ENCODE results near the gene EPC1. TPM values are rescaled to one million over a fixed set of nuclear protein-coding genes. Genes with fewer than 3 reads are reported as not detected.

EPC1 gene
- total RNA-seq, 1 donor from 2014 or later = 25.7 TPM

- no peak overlapping the region for H3K9ac ChIP-seq (ENCODE audit: low read length)
- no peak overlapping the region for H3K4me3 ChIP-seq (ENCODE audit: insufficient read depth, low read depth, low read length)
- no peaks in the 10 kb centered on the region for H3K9me3 ChIP-seq (ENCODE audit: insufficient read depth, low read depth, low read length)
- FAIRE-seq = no peak
- no peak overlapping the region for H3K4me2 ChIP-seq (ENCODE audit: low read length)
- DNase-seq (ENCODE audit: low read depth) = no peak
- Mint-ChIP-seq H3K4me3 (ENCODE audit: unreplicated experiment) (no peak overlapping the region), H3K27me3 (ENCODE audit: low read depth, unreplicated experiment) (no peaks in the 10 kb centered on the region), H3K27ac (ENCODE audit: unreplicated experiment) (no peak overlapping the region), H3K9me3 (ENCODE audit: unreplicated experiment) (no peaks in the 10 kb centered on the region), H3K36me3 (ENCODE audit: low read depth, unreplicated experiment) (peaks cover 23% of the 10 kb centered on the region), H3K4me1 (ENCODE audit: low read depth, unreplicated experiment) (peaks cover 13% of the 10 kb centered on the region)
- no peaks in the 10 kb centered on the region for H3K4me1 ChIP-seq (ENCODE audit: insufficient read depth, low read length)
- H2AFZ ChIP-seq (ENCODE audit: low read depth, low read length) = no peak overlapping the region
- H3K27ac ChIP-seq (ENCODE audit: low read depth, low read length) = no peak overlapping the region
- peaks cover 16% of the 10 kb centered on the region for H3K79me2 ChIP-seq (ENCODE audit: insufficient read depth, low read length)
- no peak for TF ChIP-seq EZH2 (IDR thresholded peaks at IDR 0.05; ENCODE audit: insufficient read depth, low read length)
- TF ChIP-seq, protein P1, sequence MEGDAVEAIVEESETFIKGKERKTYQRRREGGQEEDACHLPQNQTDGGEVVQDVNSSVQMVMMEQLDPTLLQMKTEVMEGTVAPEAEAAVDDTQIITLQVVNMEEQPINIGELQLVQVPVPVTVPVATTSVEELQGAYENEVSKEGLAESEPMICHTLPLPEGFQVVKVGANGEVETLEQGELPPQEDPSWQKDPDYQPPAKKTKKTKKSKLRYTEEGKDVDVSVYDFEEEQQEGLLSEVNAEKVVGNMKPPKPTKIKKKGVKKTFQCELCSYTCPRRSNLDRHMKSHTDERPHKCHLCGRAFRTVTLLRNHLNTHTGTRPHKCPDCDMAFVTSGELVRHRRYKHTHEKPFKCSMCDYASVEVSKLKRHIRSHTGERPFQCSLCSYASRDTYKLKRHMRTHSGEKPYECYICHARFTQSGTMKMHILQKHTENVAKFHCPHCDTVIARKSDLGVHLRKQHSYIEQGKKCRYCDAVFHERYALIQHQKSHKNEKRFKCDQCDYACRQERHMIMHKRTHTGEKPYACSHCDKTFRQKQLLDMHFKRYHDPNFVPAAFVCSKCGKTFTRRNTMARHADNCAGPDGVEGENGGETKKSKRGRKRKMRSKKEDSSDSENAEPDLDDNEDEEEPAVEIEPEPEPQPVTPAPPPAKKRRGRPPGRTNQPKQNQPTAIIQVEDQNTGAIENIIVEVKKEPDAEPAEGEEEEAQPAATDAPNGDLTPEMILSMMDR (IDR thresholded peaks at IDR 0.05; ENCODE audit: insufficient read depth, low read depth, low read length) = no peak
- peaks cover 42% of the 10 kb centered on the region for H4K20me1 ChIP-seq (ENCODE audit: insufficient read depth, low read length)
- H3K27me3 ChIP-seq (ENCODE audit: insufficient read depth, low read length) = no peaks in the 10 kb centered on the region
- H3K36me3 ChIP-seq (ENCODE audit: insufficient read depth, low read length) = peaks cover 49% of the 10 kb centered on the region
Observed at GRCh38 chr10:32268788-32269187, 78.2 kb downstream of the EPC1 start.

- Histone ChIP-seq H3K4me2 (ENCODE audit: low read length) (no peak overlapping the region), H3K79me2 (ENCODE audit: insufficient read depth, low read length) (peaks cover 10% of the 10 kb centered on the region), H3K9ac (ENCODE audit: low read length) (no peak overlapping the region), H3K27ac (ENCODE audit: low read depth, low read length) (no peak overlapping the region), H3K27me3 (ENCODE audit: insufficient read depth, low read length) (no peaks in the 10 kb centered on the region), H4K20me1 (ENCODE audit: insufficient read depth, low read length) (peaks cover 33% of the 10 kb centered on the region), H3K36me3 (ENCODE audit: insufficient read depth, low read length) (peaks cover 36% of the 10 kb centered on the region), H3K4me1 (ENCODE audit: insufficient read depth, low read length) (peaks cover 3% of the 10 kb centered on the region), H2AFZ (ENCODE audit: low read depth, low read length) (no peak overlapping the region), H3K9me3 (ENCODE audit: insufficient read depth, low read depth, low read length) (no peaks in the 10 kb centered on the region), H3K4me3 (ENCODE audit: insufficient read depth, low read depth, low read length) (no peak overlapping the region)
- no peak for DNase-seq (ENCODE audit: low read depth)
- Mint-ChIP-seq H3K27me3 (ENCODE audit: low read depth, unreplicated experiment) (no peaks in the 10 kb centered on the region), H3K4me1 (ENCODE audit: low read depth, unreplicated experiment) (peaks cover 16% of the 10 kb centered on the region), H3K27ac (ENCODE audit: unreplicated experiment) (peak overlapping the region; percentile 42), H3K36me3 (ENCODE audit: low read depth, unreplicated experiment) (peaks cover 23% of the 10 kb centered on the region), H3K4me3 (ENCODE audit: unreplicated experiment) (peak overlapping the region; percentile 35), H3K9me3 (ENCODE audit: unreplicated experiment) (no peaks in the 10 kb centered on the region)
- no peak for TF ChIP-seq EZH2 (IDR thresholded peaks at IDR 0.05; ENCODE audit: insufficient read depth, low read length)
- TF ChIP-seq, protein P1 (IDR thresholded peaks at IDR 0.05; ENCODE audit: insufficient read depth, low read depth, low read length) = no peak
- no peak for FAIRE-seq
Observed at GRCh38 chr10:32266979-32267378, 80.0 kb downstream of the EPC1 start.

DNA sequence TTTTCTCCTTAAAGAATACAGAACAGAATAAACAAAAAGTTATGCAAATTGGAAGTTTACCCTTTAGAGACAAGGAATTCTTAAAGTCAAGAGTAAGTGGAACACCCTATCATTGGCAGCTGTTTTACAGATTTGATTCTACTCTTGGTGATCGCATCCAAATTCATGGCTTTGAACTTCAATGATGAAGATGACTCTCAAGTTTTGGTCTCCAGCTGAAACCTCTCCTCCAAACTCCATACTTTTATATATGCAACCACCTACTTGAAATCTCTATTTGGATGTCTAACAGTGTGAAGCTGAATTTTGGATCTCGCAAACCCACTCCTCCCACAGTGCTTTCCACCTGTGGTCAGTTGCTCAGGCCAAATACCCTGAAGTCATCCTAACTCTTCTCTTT lies 80.4 kb downstream of the EPC1 start:
- no peak overlapping the region for H3K9ac ChIP-seq (ENCODE audit: low read length)
- H3K79me2 ChIP-seq (ENCODE audit: insufficient read depth, low read length) = peaks cover 8% of the 10 kb centered on the region
- H3K4me3 Mint-ChIP-seq (ENCODE audit: unreplicated experiment) = no peak overlapping the region
- H3K4me1 ChIP-seq (ENCODE audit: insufficient read depth, low read length) = peaks cover 3% of the 10 kb centered on the region
- peaks cover 16% of the 10 kb centered on the region for H3K4me1 Mint-ChIP-seq (ENCODE audit: low read depth, unreplicated experiment)
- no peak overlapping the region for H3K4me2 ChIP-seq (ENCODE audit: low read length)
- H3K27ac ChIP-seq (ENCODE audit: low read depth, low read length) = no peak overlapping the region
- H3K27me3 Mint-ChIP-seq (ENCODE audit: low read depth, unreplicated experiment) = no peaks in the 10 kb centered on the region
- H2AFZ ChIP-seq (ENCODE audit: low read depth, low read length) = no peak overlapping the region
- H3K27ac Mint-ChIP-seq (ENCODE audit: unreplicated experiment) = peak overlapping the region; percentile 42
- H3K9me3 ChIP-seq (ENCODE audit: insufficient read depth, low read depth, low read length) = no peaks in the 10 kb centered on the region
- FAIRE-seq (no peak), DNase-seq (ENCODE audit: low read depth) (no peak)
- H3K9me3 Mint-ChIP-seq (ENCODE audit: unreplicated experiment) = no peaks in the 10 kb centered on the region
- H3K4me3 ChIP-seq (ENCODE audit: insufficient read depth, low read depth, low read length) = no peak overlapping the region
- no peaks in the 10 kb centered on the region for H3K27me3 ChIP-seq (ENCODE audit: insufficient read depth, low read length)
- H3K36me3 Mint-ChIP-seq (ENCODE audit: low read depth, unreplicated experiment) = peaks cover 21% of the 10 kb centered on the region
- TF ChIP-seq, protein P1 (IDR thresholded peaks at IDR 0.05; ENCODE audit: insufficient read depth, low read depth, low read length) = no peak
- no peak for TF ChIP-seq EZH2 (IDR thresholded peaks at IDR 0.05; ENCODE audit: insufficient read depth, low read length)
- peaks cover 32% of the 10 kb centered on the region for H3K36me3 ChIP-seq (ENCODE audit: insufficient read depth, low read length)
- peaks cover 30% of the 10 kb centered on the region for H4K20me1 ChIP-seq (ENCODE audit: insufficient read depth, low read length)
